NCI-H2081 (cell line): Measurements from ENCODE around the gene RPH3AL.

Source experiments
- DNase-seq, 2 experiments: peaks; one replicate each; lab custom pipeline; 2025; lab: John Stamatoyannopoulos, UW

The RPH3AL gene, protein sequence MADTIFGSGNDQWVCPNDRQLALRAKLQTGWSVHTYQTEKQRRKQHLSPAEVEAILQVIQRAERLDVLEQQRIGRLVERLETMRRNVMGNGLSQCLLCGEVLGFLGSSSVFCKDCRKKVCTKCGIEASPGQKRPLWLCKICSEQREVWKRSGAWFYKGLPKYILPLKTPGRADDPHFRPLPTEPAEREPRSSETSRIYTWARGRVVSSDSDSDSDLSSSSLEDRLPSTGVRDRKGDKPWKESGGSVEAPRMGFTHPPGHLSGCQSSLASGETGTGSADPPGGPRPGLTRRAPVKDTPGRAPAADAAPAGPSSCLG

DNA sequence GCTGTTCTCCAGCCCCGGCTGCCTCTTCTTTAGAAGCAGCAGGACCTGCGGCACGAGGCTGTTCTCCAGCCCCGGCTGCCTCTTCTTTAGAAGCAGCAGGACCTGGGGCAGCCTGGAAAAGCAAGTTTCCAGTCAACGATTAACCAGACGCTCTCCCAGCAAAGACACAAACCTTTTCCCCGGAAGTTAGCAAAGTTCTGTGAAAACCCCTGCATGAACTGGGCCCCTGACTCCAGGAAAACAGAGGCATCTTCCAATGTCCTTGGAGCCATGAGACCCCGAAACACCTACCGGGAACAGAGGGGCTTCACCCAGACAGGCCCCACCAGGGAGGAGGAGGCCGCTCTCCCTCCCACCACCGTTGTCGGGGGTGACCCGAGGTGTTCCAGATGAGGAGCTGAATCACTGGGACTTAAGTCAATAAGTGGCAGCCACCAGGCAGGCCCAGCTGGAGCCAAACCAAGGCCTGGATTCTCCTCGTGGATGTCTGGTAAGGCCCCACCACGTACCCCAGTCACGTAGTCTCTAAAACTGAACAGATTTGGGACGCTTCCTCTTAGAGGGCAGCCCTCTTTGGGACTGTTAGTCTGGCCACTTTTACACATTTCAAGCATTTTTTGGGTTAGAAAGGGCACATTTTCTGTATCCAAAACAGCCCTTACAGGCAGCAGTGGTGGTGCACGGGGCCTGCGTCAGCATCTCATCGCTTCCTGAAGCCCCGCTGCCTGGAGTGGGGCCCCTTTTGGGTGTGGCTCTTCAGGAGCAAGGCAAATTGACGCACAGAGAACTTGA is at the start of gene RPH3AL:
TSS of gene RPH3AL (minus strand) at position 387 of the 792 bp plus-strand sequence. CDS start 25,264 bp downstream, outside the sequence.
- DNase-seq: peak in 1 of 2 experiments; percentile 32

DNA sequence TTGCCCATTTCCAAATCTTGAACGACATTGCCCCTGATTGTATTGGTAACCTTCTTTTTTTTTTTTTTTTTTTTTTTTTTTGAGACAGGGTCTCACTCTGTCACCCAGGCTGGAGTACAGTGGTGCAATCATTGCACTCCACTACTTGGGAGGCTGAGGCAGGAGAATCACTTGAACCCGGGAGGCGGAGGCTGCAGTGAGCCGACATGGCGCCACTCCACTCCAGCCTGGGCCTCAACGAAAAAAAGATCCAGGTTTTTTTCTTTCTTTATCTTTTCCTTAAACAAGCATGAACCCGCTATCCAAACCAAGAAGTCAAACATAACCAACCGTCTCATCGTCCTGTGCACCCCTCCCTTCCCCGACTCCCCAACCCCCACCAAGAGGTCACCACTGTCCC is 47.6 kb upstream of the RPH3AL start:
- DNase-seq: no peak

DNA sequence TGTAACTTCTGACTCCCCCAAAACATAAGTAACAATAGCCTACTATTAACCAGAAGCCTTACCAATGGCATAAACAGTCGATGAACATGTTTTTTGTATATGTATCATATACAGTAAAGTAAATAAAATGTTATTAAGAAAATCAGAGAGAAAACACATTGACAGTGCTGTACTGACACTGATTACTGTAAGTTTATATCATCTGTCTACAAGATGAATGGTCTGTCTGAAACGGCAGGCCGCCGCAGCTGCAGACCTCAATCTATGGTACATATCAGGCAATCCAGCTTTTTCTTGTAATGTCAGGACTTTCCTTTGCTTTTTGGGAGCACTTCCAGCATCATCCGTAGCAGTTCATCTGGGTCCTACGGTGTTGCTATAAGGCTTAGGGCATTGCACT is 44.2 kb upstream of the RPH3AL start:
- no peak for DNase-seq

DNA sequence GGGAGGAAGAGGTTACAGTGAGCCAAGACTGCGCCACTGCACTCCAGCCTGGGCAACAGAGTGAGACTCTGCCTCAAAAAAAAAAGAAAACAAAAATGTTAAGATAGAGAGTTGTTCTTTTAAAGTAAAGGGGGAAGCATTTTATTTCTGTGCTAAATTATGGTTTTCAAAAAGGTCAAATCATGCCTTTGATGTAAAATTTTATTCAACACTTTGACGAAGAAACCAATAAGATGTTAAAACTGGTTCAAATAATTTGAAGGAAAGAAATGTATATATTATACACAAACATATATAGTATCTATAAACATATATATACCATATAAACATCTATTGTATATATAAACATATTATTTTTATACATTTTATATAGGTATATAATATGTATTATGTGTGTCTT is 43.4 kb upstream of the RPH3AL start:
- DNase-seq: no peak

DNA sequence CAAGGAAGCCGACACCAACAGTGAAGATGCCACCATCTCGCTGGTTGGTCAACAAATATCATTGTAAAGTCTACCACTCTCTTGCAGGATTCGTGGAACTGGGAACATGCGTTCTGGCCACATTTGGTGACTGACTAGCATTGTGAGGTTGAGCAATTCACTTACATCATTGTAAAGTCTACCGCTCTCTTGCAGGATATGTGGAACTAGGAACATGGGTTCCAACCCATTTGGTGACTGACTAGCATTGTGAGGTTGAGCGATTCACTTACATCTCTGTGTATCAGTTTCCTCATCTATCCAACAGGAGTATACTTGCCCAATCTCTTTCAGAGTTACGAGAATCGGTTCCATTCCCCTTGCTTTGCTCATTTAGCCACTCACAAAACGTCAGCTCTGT is 42.6 kb upstream of the RPH3AL start:
- DNase-seq: no peak

DNA sequence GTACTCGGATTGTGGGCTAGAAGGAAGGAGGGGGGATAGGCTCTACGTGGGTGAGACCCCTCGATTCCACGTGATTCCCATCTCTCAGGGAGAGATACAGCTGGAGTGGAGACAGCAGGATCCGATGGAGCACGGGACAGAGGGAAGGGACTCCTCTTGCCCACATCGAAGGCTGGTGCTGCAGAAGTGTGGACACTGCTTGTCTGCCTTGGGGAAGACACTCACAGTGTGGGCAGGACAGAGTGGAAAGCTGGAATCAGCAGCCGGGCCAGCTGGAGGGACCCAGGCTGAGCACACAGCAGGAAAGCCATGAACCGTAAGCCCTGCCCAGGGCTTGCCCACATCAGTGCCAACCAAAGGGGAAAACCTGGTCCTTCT is 42.1 kb upstream of the RPH3AL start:
- DNase-seq: no peak

DNA sequence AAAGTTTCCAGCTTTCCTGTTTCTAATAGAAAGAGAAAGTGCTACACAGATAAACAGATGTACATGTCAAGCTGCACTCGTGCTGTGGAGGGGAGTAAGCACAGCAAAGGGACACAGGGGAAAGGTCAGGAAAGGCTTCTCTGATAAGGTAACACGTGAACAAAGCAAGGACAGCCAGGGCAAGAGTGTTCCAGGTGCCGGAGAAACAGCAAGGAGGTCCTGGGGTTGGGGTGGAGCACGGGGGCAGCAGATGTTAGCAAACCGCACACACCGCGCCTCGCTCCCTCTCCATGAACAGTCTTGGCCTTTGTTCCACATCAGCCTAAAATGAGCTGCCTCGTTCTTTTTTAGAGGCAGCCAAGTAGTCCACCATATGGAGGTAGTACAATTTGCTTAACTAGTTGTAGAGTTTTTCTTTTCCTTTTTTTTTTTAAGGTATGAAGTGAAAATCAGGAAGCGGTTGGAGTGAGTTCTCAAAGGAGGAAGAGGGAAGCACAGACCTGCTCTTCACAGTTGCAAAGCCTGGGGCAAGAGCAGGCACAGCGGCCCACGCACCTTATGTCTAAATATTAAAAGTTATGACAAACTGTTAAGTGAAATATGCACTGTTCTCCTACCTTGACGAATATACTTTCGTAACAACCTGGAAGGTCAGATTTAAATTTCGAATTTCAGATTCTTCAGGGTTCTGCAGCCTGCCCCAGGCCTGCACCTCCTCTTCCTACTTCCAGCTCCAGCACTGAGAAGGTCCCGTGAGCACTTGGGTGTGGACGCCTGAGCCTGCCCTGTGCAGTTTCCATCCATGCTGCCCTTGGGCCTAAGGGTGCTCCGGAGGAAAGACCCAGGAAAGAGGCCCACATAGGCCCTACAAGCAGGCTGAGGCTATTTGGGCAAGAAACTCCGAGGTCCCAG is 41.5 kb upstream of the RPH3AL start:
- DNase-seq: no peak

DNA sequence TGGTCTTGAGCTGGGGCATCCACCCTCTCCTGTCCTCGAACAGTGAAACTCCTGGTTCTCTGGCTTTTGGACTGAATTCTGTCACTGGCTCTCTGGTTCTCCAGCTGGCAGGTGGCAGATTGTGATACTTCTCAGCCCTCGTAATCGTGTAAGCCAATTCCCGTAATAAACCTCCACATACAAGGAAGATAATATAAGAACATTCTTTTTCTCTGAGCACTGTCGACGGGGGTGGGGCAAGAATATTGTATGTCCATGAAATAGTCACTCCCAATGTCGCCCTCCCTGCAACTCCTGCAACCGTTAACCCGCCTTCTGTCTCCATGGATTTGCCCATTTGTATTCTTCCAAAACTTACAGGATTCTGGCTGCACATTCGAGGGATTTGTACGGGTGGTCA is 39.2 kb upstream of the RPH3AL start:
- no peak for DNase-seq

DNA sequence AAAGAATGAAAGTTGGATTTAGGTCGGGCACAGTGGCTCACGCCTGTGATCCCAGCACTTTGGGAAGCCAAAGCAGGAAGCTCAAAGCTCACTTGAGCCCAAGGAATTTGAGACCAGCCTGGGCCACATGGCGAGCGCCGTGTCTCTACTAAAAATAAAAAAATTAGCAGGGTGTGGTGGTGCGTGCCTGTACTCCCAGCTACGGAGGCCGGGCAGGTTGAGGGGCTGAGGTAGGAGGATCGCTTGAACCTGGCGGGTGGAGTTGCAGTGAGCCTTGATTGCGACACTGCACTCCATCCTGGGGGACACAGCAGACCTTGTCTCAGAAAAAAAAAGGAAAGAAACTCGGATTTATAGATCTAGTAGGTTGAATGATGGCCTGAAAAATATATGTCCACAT is 37.4 kb upstream of the RPH3AL start:
- DNase-seq: no peak

DNA sequence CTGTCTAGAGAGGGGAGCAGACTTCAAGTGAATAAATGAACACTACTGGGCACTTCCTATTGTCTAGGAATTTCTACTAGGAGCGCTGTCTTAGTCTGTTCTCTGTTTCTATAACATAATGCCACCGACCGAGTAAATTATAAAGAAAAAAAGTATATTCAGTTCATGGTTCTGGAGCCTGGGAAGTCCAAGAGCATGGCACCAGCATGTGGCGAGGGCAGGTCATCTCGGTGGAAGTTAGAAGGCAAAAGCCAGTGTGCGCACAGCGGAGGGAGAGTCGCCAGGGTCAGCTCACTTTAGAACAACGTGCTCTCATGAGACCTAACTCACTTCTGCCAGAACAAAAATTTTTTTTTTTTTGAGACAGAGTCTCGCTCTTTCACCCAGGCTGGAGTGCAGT is 35.5 kb upstream of the RPH3AL start:
- DNase-seq: no peak

DNA sequence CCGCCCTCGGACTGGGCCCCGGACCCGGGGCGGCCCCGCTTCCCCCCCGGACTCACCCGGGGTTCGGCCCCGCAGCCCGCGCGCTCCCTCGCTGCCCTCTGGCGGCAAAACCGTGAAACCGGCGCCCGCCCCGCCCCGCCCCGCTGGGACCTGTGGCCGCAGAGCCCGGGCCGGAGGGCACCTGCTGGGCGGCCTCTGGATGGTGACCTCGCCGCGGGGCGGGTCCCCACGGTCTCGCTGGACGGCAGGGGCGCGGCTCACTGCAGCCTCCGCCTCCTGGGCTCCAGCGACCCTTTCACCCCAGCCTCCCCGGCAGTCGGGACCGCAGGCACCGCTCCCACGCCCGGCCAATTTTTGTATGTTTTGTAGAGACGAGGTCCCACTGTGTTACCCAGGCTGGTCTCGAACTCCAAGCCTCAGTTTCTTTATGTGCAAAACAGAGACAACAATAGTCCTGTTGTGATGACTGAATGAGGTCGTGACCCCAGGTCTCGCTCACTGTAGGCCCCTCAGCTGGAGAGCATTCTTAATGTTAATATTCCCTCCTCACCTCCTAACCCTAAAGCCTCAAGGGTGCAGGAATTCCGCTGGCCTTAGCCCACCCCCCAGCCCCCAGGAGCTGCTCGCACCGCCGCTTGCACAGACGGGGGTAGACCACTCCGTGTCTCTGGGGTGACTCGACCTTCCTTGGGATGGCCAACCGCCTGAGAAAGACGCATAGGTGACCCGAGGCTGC is 33.7 kb upstream of the RPH3AL start:
- DNase-seq: peak in 1 of 2 experiments; percentile 25

DNA sequence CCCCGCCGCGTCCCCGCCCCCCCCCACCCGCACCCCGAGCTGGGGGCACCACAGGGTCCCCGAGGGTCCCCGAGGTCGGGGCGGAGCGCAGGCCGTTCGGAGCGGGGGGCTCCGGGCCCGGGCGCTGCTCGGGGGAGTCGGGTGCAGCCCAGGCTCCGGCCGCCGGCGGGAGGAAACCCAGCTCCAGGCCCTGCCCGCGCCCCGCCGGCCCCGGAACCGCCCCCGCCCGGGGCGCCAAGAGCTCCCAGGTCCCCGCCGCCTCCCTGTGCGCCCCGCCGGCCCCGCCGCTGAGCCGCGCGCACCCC is 33.2 kb upstream of the RPH3AL start:
- no peak for DNase-seq

DNA sequence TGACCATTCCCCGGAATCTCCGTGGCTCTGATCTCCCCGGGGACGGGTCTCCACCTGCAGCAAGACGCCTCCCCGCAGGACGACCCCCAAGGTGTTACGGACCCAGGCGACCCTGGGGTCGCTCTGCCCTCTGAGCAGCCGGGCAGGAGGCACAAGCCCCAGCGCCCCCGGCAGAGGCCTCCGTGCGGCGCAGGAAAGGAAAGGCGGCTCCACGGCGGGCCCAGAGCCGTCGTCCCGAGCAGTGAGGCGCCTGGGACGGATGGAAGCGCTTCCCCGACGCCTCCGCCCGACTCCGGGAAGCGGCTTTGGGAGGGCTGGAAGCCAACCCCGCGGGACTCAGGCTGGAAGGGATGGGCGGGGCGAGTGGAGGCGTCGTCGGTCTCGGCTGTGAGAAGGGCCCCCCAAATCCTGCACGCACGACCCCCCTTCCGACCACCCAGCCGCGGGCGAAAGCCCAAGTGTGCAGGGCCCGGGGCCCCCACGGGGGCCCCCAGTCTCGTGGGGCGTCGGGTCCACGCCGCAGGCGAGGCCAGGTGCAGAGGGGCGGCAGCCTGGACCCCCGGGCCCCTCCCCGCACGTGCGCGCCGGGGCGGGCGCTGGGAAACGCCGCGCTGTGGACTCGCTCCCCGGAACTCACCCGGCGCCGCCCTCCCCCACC is 32.7 kb upstream of the RPH3AL start:
- no peak for DNase-seq

DNA sequence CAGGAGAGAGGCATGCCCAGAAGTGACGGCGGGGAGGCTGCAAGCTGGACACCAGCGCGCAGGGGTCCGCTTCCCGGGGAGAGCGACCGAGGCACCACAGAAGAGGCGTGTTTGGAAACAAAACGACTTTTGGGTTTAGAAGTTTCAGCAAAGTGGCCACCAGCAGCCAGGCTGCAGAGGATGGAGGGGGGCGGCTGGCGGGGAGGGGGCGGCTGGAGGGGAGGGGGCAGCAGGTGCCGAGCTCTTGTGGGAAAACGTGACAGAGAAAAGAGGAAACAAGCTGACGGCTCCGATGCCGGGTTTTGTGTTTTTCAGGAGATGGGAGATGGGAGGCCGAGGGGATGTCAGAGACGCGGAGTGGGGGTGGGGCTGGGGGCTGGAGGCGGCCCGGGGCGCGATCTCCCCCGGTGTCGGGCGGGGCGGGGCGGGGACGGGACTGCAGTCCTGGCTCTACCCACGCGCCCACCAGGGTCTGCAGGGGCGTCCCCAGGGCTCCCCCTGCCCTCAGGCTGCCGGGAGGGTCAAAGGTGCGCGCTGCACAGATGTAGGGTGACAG is 32.1 kb upstream of the RPH3AL start:
- DNase-seq: no peak

DNA sequence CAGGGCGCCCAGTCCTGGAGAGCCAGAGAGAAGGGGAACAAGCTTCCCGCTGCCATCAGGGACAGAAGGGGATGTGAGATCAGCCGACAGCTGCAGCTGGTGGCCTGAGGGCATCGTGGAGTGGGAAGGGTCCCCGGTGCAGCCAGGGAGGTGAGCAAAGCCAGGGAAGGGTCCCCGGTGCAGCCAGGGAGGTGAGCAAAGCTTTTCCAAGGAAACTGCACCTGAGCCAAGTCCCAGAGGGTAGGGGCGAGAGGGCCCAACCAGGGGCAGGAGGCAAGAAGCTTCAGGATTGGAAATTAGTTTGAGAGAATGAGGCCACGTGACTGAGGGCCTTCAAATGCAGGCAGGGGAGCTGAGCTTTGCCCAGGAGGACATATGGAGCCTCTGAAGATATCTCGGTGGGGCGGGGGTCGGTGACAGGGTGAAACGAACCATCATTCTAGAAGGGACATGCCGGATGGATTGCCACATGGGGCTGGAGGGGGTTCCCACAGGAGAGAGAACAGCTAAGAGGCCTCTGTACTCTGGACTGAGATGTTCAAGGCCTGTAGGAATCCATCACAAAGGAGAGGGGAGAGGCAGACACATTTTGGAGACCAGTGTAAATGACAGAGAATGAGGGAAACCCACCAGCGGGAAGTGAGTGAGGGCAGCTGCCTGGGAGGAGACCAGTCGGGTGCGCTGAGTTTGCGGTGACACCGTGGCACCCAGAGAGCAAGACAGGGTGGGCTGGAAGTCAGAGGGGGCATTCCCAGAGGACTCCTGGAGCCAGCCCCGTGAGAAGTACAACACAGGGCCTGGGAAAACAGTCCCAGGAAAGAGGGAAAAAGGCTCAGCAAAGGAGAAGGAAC is 31.4 kb upstream of the RPH3AL start:
- no peak for DNase-seq

DNA sequence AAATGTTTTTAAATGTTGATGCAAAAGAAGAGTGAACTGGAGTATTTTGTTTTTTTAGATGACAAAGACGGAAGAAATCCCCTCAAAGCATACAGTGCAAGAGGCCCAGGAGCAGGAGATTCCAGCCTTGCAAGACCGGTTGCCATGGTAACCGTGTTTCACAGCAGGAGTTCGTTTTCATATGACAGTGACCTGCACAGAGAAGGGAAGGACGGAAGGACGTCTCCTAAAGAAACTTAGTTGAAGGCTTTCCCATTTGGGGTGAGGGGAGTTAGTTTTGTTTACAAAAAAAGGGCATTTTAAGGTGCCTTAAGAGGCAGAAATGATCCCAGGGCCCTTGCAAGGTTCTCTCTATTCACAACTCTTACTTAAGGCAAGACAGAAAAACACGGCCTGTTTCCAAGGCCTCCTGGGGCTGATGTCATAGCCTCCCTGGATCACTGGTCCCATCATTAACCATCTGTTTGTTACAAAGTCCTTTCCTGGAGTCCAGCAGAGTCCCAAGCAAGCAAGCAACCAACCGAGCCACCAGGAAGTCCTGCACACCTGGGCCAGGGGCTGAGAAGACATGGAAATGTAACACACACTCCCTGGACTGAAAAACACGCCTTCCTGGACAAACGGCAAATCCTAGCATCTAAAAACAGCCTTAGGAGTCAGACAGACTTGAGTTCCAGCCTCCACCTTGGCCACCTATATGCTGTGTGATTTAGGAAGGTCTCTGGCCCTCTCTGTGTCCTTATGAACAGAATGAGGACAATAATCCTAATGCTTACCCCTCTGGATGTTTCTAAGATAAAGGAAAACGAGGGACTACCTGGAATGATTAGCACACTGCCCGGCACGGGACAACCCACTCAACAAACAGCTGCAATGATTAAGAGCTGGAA is 30.3 kb upstream of the RPH3AL start:
- no peak for DNase-seq

DNA sequence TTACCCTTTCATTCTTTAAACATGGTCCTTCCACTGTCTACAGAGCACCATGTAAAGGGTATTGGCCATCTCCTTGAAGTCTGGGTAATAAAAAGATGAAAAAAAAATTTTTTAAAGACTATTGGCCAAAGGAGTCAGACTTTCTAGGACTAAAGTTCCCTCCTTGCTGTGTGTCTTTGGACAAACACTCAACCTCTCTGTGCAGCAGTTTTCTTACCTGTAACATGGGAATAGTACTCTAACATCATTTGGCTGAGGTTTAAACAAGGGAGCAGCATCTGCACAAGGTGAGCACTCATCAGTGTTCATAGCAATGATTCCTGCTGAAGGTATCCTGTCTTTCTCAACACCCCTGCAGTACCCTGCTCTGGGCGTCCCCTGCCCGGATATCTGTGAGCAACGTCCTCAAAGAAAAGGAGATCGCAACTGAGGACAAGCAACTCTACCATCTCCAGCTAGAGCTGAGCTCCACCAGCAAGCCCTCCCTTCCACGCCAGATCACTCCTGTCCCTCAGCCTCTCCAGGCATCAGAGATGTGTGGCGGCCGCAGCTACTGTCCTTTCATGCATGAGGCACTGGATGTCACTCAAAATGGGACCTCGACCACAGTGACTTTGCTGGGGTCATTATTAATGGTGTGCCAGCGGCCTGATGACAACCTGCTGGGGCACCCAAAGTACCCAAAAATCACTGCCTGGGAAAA is 29.5 kb upstream of the RPH3AL start:
- no peak for DNase-seq

DNA sequence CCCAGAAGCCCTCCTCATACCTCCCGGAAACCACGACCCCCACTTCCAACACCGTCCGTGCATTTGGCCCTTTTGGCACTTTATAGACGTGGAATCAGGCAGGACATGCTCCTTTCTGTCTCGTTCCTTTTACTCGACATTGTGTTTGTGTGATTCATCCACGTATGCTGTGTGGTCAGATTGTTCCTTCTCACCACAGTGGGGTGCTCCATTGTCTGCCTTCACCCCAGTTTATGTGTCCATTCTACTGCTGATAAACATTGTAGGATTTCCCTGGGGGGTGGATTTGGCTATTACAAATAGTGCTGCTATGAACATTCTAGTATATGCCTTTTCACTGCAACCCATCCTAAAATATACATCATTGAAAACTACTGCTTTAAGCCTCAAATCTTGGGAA is 28.9 kb upstream of the RPH3AL start:
- DNase-seq: no peak
